ENCODE results near the gene LOXL1.

- no peak for TF ChIP-seq GABPA (IDR thresholded peaks at IDR 0.05; ENCODE audit: low read depth)
- no peak for TF ChIP-seq JUND (IDR thresholded peaks at IDR 0.05)
- no peak for TF ChIP-seq RAD21 (IDR thresholded peaks at IDR 0.05; ENCODE audit: low read length)
- no peak for TF ChIP-seq CTCF (IDR thresholded peaks at IDR 0.05)
- TF ChIP-seq FOSL2 (IDR thresholded peaks at IDR 0.05; ENCODE audit: borderline replicate concordance, low read depth), result no peak
- no peak for TF ChIP-seq FOXJ3 (CRISPR knock-in tag; IDR thresholded peaks at IDR 0.05)
- no peak for TF ChIP-seq SIN3A (IDR thresholded peaks at IDR 0.05; ENCODE audit: borderline replicate concordance, low read depth, low read length)
- no peak for TF ChIP-seq YY1 (IDR thresholded peaks at IDR 0.05; ENCODE audit: low read depth)
Measured at GRCh38 chr15:73915082-73915481, 11.2 kb upstream of the LOXL1 start.
